GM12872 (cell line): ENCODE results near the gene MYO3B.

Experiments
- CTCF ChIP-seq: IDR thresholded peaks from 3 replicates; pipeline ENCODE4 v1.5.1; 2011; ENCODE audit warnings: low read depth, mild to moderate bottlenecking, low read length, moderate library complexity; ENCODE audit not compliant: insufficient read depth

Gene MYO3B

DNA sequence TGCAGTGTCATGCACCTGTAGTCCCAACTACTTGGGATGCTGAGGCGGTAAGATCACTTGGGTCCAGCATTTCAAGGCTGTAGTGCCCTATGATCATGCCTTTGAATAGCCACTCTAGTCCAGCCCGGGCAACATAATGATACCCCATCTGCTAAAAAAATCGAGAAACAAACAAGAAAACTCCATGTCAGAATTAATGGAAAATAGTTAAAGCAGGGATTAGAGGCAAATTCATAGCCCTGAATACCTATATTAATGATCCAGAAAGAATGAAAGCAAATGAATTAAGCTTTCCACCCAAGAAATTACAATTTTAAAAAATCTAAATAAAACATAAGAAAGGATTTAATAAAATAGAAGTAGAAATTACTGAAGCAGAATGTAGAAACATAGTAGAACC, 143.0 kb downstream of the MYO3B start:
- no peak for TF ChIP-seq CTCF

DNA sequence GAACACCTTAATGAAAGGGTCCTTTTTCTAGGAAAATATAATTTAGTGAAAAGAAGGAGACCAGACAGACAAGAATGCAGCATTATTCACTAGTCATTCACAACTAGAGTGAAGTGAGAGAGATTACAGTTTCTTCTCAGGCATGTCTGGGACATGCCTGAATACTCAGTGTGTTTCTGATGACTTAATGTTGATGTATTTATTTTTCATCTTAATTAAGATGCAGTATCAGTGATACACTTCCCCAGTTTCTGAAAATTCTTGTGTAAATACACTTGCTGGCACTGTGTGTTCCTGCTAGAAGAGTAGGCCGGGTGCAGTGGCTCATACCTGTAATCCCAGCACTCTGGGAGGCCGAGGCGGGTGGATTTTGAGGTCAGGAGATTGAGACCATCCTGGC, 143.6 kb downstream of the MYO3B start:
- TF ChIP-seq CTCF: no peak

GRCh38 chr2:170322140-170322766, 144.3 kb downstream of the MYO3B start:
- no peak for TF ChIP-seq CTCF

DNA sequence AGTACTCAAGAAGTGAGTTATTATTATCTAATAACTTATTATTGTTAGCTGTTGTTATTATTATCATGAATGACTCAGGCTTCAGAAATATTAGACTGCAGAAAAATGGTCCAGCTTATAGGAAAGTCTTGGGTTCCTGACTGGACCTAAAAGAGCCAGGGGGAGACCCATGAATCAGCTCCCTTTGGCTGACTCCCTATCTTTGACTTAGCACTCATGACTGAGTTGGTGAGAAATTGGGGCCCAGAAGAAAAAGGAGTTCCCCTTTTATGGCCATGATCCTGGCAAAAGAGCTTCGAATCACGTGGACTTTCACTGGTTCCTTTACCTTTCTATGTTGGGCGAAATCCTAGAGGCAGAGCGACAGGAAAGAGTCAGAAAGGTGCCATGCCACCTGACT, 145.8 kb downstream of the MYO3B start:
- no peak for TF ChIP-seq CTCF

DNA sequence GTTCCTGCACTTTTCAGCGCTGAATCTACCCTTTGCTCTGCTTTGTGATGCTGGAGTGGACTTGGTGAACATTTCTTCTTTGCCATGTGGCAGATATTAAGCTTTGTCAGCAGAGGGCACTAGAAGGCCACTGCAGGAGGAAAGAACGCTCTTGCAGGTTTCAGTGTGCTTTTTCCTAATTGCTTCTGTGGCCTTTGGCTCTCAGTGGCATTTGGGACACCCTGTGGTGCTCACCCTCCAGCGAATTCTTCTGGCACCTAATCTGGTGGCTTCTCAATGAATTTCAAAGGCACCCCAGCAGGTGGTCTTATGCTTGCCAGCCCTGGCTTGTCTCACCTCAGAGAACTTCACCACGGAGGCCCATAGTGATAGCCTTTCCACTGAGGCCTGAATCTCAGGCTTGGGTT, 146.7 kb downstream of the MYO3B start:
- peak; percentile 88 for TF ChIP-seq CTCF

- no peak for TF ChIP-seq CTCF
These were observed 152.9 kb downstream of the MYO3B start for GRCh38 chr2:170330881-170331280.

DNA sequence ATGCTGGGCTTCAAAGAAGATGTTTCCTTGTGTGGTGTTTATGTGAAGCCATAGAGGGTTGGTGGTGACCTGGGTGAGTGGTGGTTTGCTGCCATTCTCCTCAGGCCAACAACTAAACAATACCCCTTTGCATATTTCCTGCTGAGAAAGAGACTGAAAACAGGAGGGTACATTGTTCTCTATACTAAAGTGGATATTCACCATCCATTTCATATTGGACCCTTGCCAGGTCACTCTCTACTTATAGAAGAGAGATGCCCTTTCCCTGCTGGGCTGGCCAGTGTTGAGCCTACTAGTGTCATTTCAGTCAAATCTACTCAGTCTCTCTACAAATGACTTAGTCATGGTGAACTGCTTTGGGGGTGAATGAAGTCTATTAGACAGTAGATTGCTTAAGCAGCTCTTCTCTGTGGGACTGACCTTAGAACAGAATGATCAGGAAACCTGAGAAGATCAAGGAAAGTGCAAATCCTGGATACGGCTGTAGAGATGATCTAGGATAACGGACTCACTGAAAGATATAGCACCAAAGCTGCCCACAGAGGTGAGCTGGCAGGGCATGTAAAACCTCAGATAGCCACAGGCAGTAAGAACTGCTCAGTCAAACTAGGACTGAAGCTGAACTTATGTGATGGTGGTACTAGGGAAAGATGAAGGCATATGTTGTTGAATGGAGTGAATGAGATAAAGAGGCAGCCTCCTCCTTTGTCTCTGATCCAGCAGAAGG, 154.9 kb downstream of the MYO3B start:
- TF ChIP-seq CTCF: no peak
